ENCODE measurements around the gene TRPM1. TPM values are rescaled to one million over a fixed set of nuclear protein-coding genes. Genes with fewer than 3 reads are reported as not detected.

The TRPM1 gene
- total RNA-seq, 4 donors from 2014 or later: not detected

DNA sequence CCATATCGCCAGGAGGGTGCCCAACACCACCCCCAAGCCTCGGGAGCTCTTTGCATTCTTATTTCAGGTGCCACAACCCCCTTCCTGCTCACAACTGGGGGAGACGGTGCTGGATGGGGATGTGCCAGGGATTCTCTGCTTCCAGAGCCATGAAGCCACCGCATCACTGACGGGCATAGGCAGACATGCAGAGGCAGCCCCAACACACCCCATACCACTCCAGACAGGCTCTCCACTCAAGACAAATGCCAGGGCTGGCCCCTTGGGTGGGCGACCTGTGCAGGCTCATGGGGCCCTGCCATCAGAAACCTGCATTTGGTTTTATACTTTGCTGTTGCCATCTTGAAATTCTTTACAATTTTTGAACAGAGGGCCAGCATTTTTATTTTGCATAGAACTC lies 27.0 kb upstream of the TRPM1 start:
- no peaks in the 10 kb centered on the region for H3K9me3 ChIP-seq
- peaks cover 0 to 8% (median 0%) of the 10 kb centered on the region in 4 donors for H3K27me3 ChIP-seq
- intact Hi-C loops (cut with DNase I): loop anchor here (10.0 kb wide), 1 partner anchor 144 kb away; no protein-coding TSS in a partner anchor
- TF ChIP-seq EP300 (IDR thresholded peaks at IDR 0.05): no peak
- TF ChIP-seq, protein P1, sequence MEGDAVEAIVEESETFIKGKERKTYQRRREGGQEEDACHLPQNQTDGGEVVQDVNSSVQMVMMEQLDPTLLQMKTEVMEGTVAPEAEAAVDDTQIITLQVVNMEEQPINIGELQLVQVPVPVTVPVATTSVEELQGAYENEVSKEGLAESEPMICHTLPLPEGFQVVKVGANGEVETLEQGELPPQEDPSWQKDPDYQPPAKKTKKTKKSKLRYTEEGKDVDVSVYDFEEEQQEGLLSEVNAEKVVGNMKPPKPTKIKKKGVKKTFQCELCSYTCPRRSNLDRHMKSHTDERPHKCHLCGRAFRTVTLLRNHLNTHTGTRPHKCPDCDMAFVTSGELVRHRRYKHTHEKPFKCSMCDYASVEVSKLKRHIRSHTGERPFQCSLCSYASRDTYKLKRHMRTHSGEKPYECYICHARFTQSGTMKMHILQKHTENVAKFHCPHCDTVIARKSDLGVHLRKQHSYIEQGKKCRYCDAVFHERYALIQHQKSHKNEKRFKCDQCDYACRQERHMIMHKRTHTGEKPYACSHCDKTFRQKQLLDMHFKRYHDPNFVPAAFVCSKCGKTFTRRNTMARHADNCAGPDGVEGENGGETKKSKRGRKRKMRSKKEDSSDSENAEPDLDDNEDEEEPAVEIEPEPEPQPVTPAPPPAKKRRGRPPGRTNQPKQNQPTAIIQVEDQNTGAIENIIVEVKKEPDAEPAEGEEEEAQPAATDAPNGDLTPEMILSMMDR (IDR thresholded peaks at IDR 0.05): no peak
- no peak for TF ChIP-seq POLR2A (IDR thresholded peaks at IDR 0.05; ENCODE audit: low read depth)
- no peak for TF ChIP-seq POLR2AphosphoS5 (IDR thresholded peaks at IDR 0.05)
- no peak overlapping the region for H3K4me3 ChIP-seq
- H3K27ac ChIP-seq (replicated peaks in 1 of 4): no peak overlapping the region
- peaks cover 0 to 8% (median 5%) of the 10 kb centered on the region in 4 donors for H3K4me1 ChIP-seq
- no peaks in the 10 kb centered on the region for H3K36me3 ChIP-seq
- DNase-seq (ENCODE audit: extremely low spot score): no peak
- WGBS: 83% methylated on average over 6 of the region's 6 CpGs

DNA sequence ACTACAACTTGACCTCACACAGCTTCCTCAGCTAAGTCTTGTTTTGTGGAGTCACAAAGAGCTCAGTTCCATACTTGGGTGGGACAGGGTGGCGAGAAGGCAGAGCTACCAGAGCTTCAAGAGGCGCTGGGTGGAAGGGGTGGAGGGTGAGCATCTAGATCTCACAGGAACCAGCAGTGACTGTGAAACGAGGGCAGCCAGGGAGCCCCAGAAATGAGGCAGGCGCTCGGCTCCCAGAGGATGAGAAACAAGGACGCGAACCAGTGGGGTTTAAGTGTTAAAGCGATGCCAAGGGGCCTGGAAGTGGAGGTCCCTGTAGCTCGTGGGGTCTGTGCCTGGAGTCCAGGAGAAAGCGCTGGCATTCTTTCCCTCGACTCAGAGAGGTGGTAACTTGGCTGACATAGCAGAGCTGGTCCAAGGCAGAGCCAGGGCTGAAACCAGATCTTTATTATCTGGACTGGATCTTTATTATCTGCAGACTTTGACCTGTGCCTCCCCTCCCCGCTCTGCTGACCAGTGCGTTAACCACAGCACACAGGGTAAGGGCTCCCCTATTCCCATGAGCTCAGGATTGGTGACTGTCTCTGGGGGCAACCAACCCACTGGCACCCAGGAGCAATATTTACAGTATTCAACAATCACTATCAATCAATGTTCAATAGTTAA lies 26.2 kb upstream of the TRPM1 start:
- H3K27me3 ChIP-seq: peaks cover 0 to 8% (median 0%) of the 10 kb centered on the region in 4 donors
- no peak for DNase-seq (ENCODE audit: extremely low spot score)
- intact Hi-C loops (cut with DNase I): loop anchor here (10.0 kb wide), 1 partner anchor 143 kb away; no protein-coding TSS in a partner anchor
- no peak overlapping the region for H3K4me3 ChIP-seq
- TF ChIP-seq POLR2A (IDR thresholded peaks at IDR 0.05; ENCODE audit: low read depth): no peak
- TF ChIP-seq, protein P1 (IDR thresholded peaks at IDR 0.05): no peak
- TF ChIP-seq EP300 (IDR thresholded peaks at IDR 0.05): no peak
- no peak for TF ChIP-seq POLR2AphosphoS5 (IDR thresholded peaks at IDR 0.05)
- H3K4me1 ChIP-seq: peaks cover 0 to 8% (median 5%) of the 10 kb centered on the region in 4 donors
- H3K27ac ChIP-seq (replicated peaks in 1 of 4): no peak overlapping the region
- WGBS: 84% methylated on average over 13 of the region's 13 CpGs
- no peaks in the 10 kb centered on the region for H3K36me3 ChIP-seq
- peaks cover 0 to 2% (median 0%) of the 10 kb centered on the region in 4 donors for H3K9me3 ChIP-seq

DNA sequence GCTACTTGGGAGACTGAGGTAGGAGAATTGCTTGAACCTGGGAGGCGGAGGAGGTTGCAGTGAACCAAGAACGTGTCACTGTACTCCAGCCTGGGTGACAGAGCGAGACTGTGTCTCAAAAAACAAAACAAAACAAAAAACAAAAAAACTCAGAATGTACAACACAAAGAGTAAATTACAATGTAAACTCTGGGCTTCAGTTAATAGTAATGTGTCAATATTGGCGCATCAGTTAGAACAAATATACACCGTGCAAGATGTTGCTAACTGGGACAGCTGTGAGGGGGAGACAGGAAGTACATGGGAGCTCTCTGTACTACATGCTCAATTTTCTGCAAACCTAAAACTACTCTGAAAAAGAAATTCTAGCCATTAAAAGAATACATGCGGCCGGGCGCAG lies 23.5 kb upstream of the TRPM1 start:
- WGBS: 93% methylated on average over 8 of the region's 8 CpGs
- peaks cover 0 to 11% (median 9%) of the 10 kb centered on the region in 4 donors for H3K9me3 ChIP-seq
- peaks cover 0 to 8% (median 0%) of the 10 kb centered on the region in 4 donors for H3K27me3 ChIP-seq
- no peak for TF ChIP-seq POLR2A (IDR thresholded peaks at IDR 0.05; ENCODE audit: low read depth)
- TF ChIP-seq POLR2AphosphoS5 (IDR thresholded peaks at IDR 0.05): no peak
- TF ChIP-seq, protein P1 (IDR thresholded peaks at IDR 0.05): no peak
- TF ChIP-seq EP300 (IDR thresholded peaks at IDR 0.05): no peak
- no peak overlapping the region for H3K4me3 ChIP-seq
- intact Hi-C loops (cut with DNase I): loop anchor here (10.0 kb wide), 1 partner anchor 140 kb away; no protein-coding TSS in a partner anchor
- H3K36me3 ChIP-seq: no peaks in the 10 kb centered on the region
- peaks cover 0 to 8% (median 5%) of the 10 kb centered on the region in 4 donors for H3K4me1 ChIP-seq
- no peak overlapping the region for H3K27ac ChIP-seq (replicated peaks in 1 of 4)
- DNase-seq (ENCODE audit: extremely low spot score): no peak

DNA sequence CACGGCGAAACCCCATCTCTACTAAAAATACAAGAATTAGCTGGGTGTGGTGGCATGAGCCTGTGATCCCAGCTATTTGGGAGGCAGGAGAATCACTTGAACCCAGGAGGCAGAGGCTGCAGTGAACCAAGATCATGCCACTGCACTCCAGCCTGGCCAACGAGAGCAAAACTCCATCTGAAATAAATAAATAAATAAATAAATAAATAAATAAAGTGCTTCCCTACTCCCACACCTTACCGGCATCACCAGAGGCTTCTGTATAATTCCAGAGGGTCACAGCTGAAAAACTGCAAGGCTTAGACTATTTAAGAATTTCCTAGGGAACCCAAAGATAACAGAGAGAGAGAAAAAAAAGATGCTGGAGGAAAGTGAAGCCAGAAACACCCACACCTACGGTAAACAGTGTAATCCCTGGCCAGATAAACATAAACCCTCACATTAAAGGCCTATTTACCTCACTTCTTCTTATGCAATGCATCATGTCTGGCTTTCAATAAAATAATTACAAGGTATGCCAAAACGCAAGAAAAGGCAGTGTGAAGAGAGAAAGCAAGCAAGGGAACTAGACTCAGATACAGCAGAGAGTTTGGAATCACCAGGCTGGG lies 15.0 kb upstream of the TRPM1 start:
- TF ChIP-seq POLR2A (IDR thresholded peaks at IDR 0.05; ENCODE audit: low read depth): no peak
- no peak for DNase-seq (ENCODE audit: extremely low spot score)
- H3K36me3 ChIP-seq: no peaks in the 10 kb centered on the region
- no peaks in the 10 kb centered on the region for H3K27me3 ChIP-seq
- H3K4me1 ChIP-seq: no peaks in the 10 kb centered on the region
- intact Hi-C loops (cut with DNase I): no loop called here
- peaks cover 0 to 13% (median 11%) of the 10 kb centered on the region in 4 donors for H3K9me3 ChIP-seq
- H3K4me3 ChIP-seq: no peak overlapping the region
- 82% methylated on average over 6 of the region's 6 CpGs for WGBS
- no peak overlapping the region for H3K27ac ChIP-seq (replicated peaks in 1 of 4)

DNA sequence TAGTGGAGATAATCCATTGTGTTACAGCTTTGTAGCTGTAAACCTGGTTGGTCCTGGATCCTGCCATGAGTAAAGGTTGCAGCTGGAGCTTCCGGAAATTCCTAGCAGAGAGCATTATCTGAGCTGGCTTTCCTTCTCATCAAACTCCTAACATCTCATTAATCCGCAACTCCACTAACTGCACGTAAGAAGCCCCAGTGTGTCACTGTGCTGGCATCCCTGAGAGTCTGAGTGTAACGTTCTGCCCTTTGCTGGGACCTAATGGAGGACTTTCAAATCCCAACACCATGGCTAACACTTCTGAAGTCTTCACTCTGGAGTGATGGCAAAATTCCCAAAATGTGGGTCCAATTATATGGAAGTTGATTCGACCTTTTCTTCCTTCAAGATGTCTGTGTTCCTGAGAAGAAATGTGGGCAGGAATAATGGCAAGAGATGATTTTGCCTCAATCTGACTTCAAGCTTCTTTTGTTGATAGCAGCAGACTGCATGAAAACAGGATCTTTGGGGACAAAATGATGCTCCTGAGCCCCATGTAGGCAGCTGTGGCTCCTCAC lies 9.6 kb upstream of the TRPM1 start:
- Histone ChIP-seq H3K9me3 (peaks cover 0 to 12% (median 11%) of the 10 kb centered on the region in 4 donors), H3K27ac (replicated peaks in 1 of 4) (no peak overlapping the region), H3K4me3 (no peak overlapping the region), H3K27me3 (no peaks in the 10 kb centered on the region), H3K4me1 (no peaks in the 10 kb centered on the region), H3K36me3 (no peaks in the 10 kb centered on the region)
- TF ChIP-seq POLR2A (IDR thresholded peaks at IDR 0.05; ENCODE audit: low read depth): no peak
- TF ChIP-seq POLR2AphosphoS5 (IDR thresholded peaks at IDR 0.05): no peak
- no peak for TF ChIP-seq EP300 (IDR thresholded peaks at IDR 0.05)
- TF ChIP-seq, protein P1 (IDR thresholded peaks at IDR 0.05): no peak
- peak; percentile 70 for DNase-seq (ENCODE audit: extremely low spot score)
- 68% methylated on average over 5 of the region's 5 CpGs for WGBS
- intact Hi-C loops (cut with DNase I): no loop called here
